GM12878 (cell line): ENCODE results near the gene OSCP1. TPM values are rescaled to one million over a fixed set of nuclear protein-coding genes. Genes with fewer than 3 reads are reported as not detected.

ENCODE experiments used
- ATAC-seq: fragments of 200-7000 bp; cut with Tn5 transposase; 3 replicates; pipeline ENCODE4 v1.9.1; 2020; ENCODE audit warnings: mild to moderate bottlenecking, moderate library complexity
- BruUV-seq: library from RNA; stranded (reverse); fragments of 400-500 nt; replicated peaks from 2 replicates; lab custom pipeline; 2021; lab: Mats Ljungman, UMichigan
- CTCF ChIA-PET: fragments of 300-600 bp; sonication (Branson Sonifier 250); formaldehyde crosslinking; extraction: SDS; loops from one replicate; lab custom pipeline; 2021; ENCODE audit warnings: inconsistent platforms; lab: Yijun Ruan, JAX
- POLR2A ChIA-PET: fragments of 350-600 bp; formaldehyde crosslinking; extraction: SDS; loops from one replicate; lab custom pipeline; 2021; ENCODE audit warnings: inconsistent platforms; lab: Charles Lee
- RAD21 ChIA-PET: fragments of 300-600 bp; sonication (Branson Sonifier 250); formaldehyde crosslinking; loops from one replicate; lab custom pipeline; 2023; ENCODE audit warnings: antibody characterized with exemption; ENCODE audit not compliant: unreplicated experiment; lab: Charles Lee
- SMC1A ChIA-PET: fragments of 300-600 bp; sonication (Branson Sonifier 250); formaldehyde crosslinking; loops from one replicate; lab custom pipeline; 2023; ENCODE audit not compliant: unreplicated experiment, uncharacterized antibody; lab: Charles Lee
- DNase-seq: peaks from one replicate; pipeline ENCODE4 v3.0.0-alpha.2; 2011; ENCODE audit warnings: low read depth, low spot score
- FAIRE-seq: peaks from 3 replicates; lab custom pipeline; 2011; peaks lifted over from hg19 to GRCh38; lab: Jason Lieb, UNC
- H2AFZ ChIP-seq: 2 replicates; pipeline ENCODE4 v1.6.0; 2011; ENCODE audit warnings: low read depth, low read length, control low read depth; ENCODE audit not compliant: control insufficient read depth
- H3K27ac ChIP-seq: 2 replicates; pipeline ENCODE4 v1.5.1; 2011; ENCODE audit warnings: control low read depth; ENCODE audit not compliant: control insufficient read depth, insufficient read depth
- H3K27me3 ChIP-seq, 2 experiments: replicated peaks in 1 of 2; 2 replicates each; pipeline versions ENCODE4 v1.6.0 to v1.6.1; 2011; ENCODE audit warnings: low read length in 1 of 2; ENCODE audit not compliant: control insufficient read depth in 2 of 2, insufficient read depth in 2 of 2
- H3K36me3 ChIP-seq, 2 experiments: 2 replicates each; pipeline ENCODE4 v1.5.1; 2011; ENCODE audit warnings: low read length in 1 of 2; ENCODE audit not compliant: control insufficient read depth in 2 of 2, insufficient read depth in 2 of 2
- H3K4me1 ChIP-seq: 2 replicates; pipeline ENCODE4 v1.6.1; 2011; ENCODE audit warnings: mild to moderate bottlenecking, low read length, moderate library complexity, mixed read lengths; ENCODE audit not compliant: control insufficient read depth, insufficient read depth
- H3K4me2 ChIP-seq: 2 replicates; pipeline ENCODE4 v1.6.0; 2011; ENCODE audit warnings: control low read depth; ENCODE audit not compliant: control insufficient read depth, insufficient read depth
- H3K4me3 ChIP-seq: fragments of 200-600 bp; sonication (generic); 2 replicates; pipeline ENCODE4 v1.5.1; 2016
- H3K79me2 ChIP-seq: 2 replicates; pipeline ENCODE4 v1.6.0; 2011; ENCODE audit warnings: low read length; ENCODE audit not compliant: control insufficient read depth, insufficient read depth
- H3K9ac ChIP-seq: 2 replicates; pipeline ENCODE4 v1.8.0; 2011; ENCODE audit warnings: low read length, control low read depth, mixed read lengths; ENCODE audit not compliant: control insufficient read depth, insufficient read depth
- H3K9me3 ChIP-seq: replicated peaks from 3 replicates; pipeline ENCODE4 v1.5.1; 2011; ENCODE audit warnings: mild to moderate bottlenecking, low read length; ENCODE audit not compliant: control insufficient read depth, insufficient read depth
- H4K20me1 ChIP-seq: 2 replicates; pipeline ENCODE4 v1.6.0; 2011; ENCODE audit not compliant: control insufficient read depth, insufficient read depth
- BRCA1 ChIP-seq: IDR thresholded peaks from 2 replicates; pipeline ENCODE4 v1.6.1; 2011; ENCODE audit warnings: low read depth, low read length, improper control_type of control experiment
- CREM ChIP-seq: IDR thresholded peaks from 2 replicates; pipeline ENCODE4 v1.6.1; 2014; ENCODE audit warnings: antibody characterized with exemption, low read depth
- NR2C1 ChIP-seq: fragments of 450-650 bp; IDR thresholded peaks from 2 replicates; pipeline ENCODE4 v1.6.1; 2017; ENCODE audit warnings: antibody characterized with exemption, mild to moderate bottlenecking, moderate library complexity
- SPI1 ChIP-seq: IDR thresholded peaks from 2 replicates; pipeline ENCODE4 v1.6.1; 2011; ENCODE audit warnings: low read depth, mild to moderate bottlenecking, low read length, moderate library complexity, borderline replicate concordance; ENCODE audit not compliant: insufficient read depth
- SRF ChIP-seq, 2 experiments: IDR thresholded peaks; 2 replicates each; pipeline ENCODE4 v1.6.1; 2011; ENCODE audit warnings: low read depth in 2 of 2, low read length in 2 of 2, mild to moderate bottlenecking in 1 of 2, moderate library complexity in 1 of 2
- YY1 ChIP-seq: IDR thresholded peaks from 2 replicates; pipeline ENCODE4 v1.6.1; 2011; ENCODE audit warnings: low read depth, mild to moderate bottlenecking, low read length
- ZNF207 ChIP-seq: fragments of 450-650 bp; IDR thresholded peaks from 2 replicates; pipeline ENCODE4 v1.6.1; 2014; ENCODE audit warnings: antibody characterized with exemption, mild to moderate bottlenecking, borderline replicate concordance
- ZZZ3 ChIP-seq: IDR thresholded peaks from 2 replicates; pipeline ENCODE4 v1.6.1; 2011; ENCODE audit warnings: low read depth; ENCODE audit not compliant: control insufficient read depth, insufficient read length
- WGBS: methylation state at CpG from one replicate; pipeline ENCODE4 v1.1.6; 2016; ENCODE audit warnings: low lambda C conversion rate; ENCODE audit not compliant: insufficient replicate concordance, insufficient coverage; ENCODE audit errors: missing lambda C conversion rate; 5-methylcytosine and 5-hydroxymethylcytosine counted together
- in situ Hi-C: fragments of 300-500 bp; cut with MboI; formaldehyde crosslinking; loops from 9 replicates; pipeline ENCODE4 v1.14.3; 2018; ENCODE audit warnings: mixed read lengths
- intact Hi-C: fragments of 100-400 bp; cut with micrococcal nuclease; formaldehyde crosslinking; loops from one replicate; pipeline ENCODE4 v1.14.2; 2022; ENCODE audit not compliant: unreplicated experiment
- polyA plus RNA-seq, 11 experiments: library from polyadenylated mRNA; depleted of rRNA in 4 of 11; unstranded in 6 of 11; stranded (reverse) in 5 of 11; fragments of >200 nt; fragmentation: Nextera tagmentation in 4 of 11; fragmentation: Illumina TruSeq in 1 of 11; extraction: Ambion mirVana in 4 of 11; extraction: Trizol in 1 of 11; gene quantifications; 1 replicate in 1 of 11; 2 replicates in 10 of 11; pipeline versions ENCODE4 v1.2.1 to v1.2.3, GENCODE V29; 2011 to 2016; ENCODE audit warnings: inconsistent platforms in 2 of 11, missing spikeins in 2 of 11, low read depth in 1 of 11
- total RNA-seq, 4 experiments: library from RNA; depleted of rRNA in 3 of 4; stranded (reverse); fragments of >200 nt in 3 of 4; fragmentation: Illumina TruSeq in 1 of 4; extraction: Trizol in 1 of 4; gene quantifications; 2 replicates each; pipeline versions ENCODE4 v1.2.1 to v1.2.3, GENCODE V29; 2013 to 2021
- TF ChIP-seq, protein P1 (sequence below): IDR thresholded peaks from 2 replicates; pipeline ENCODE4 v1.6.1; 2012; ENCODE audit warnings: low read depth, low read length, improper control_type of control experiment

Gene OSCP1
- total and polyA plus RNA-seq, 10 of the 15 experiments (the other 5 are each of a cell fraction or from before 2014, with no cell fraction given) = 1.8 to 5.9 (median 3.0) TPM

- no peak for TF ChIP-seq ZNF207
- TF ChIP-seq BRCA1 = no peak
- no peak for TF ChIP-seq SRF (IDR thresholded peaks at IDR 0.05; ENCODE audit: low read depth in 2 of 2, low read length in 2 of 2)
- TF ChIP-seq, protein P1, sequence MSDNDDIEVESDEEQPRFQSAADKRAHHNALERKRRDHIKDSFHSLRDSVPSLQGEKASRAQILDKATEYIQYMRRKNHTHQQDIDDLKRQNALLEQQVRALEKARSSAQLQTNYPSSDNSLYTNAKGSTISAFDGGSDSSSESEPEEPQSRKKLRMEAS = no peak
Observed at GRCh38 chr1:36442337-36442736, 7.9 kb downstream of the OSCP1 start (continued).

DNA sequence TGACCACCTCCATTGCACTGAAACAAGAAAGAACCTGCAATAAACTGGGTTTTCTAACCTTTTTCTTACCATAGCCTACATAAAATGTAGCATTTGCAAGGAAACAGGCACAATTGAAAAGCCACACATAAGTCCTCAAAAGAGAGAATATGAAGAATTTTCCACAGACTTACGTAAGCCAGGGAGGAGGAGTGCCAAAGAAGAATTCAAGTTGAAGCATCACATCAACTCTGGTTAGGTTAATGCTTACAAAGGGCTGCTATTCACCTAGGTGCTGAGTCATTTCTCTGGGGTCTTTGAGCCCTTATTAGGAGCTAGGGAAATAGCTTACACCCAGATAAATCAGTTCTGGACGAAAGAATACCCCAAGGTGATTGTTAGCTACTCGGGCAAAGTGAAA is 9.6 kb downstream of the OSCP1 start:
- WGBS = 78% methylated on average over 3 of the region's 3 CpGs
- Histone ChIP-seq H3K4me2 (no peak overlapping the region), H3K9ac (no peak overlapping the region), H3K4me3 (no peak overlapping the region), H3K27me3 (no peaks in the 10 kb centered on the region), H3K36me3 (no peaks in the 10 kb centered on the region), H3K4me1 (no peaks in the 10 kb centered on the region), H3K27ac (no peak overlapping the region)
- ATAC-seq (no peak), FAIRE-seq (no peak)
- no TSS peak for BruUV-seq
- CTCF ChIA-PET = no interaction called here
- SMC1A ChIA-PET = no interaction called here
- RAD21 ChIA-PET = no interaction called here
- TF ChIP-seq NR2C1 = no peak
- TF ChIP-seq, all 136 proteins: peak for 0
- POLR2A ChIA-PET = interaction anchor here (0.6 kb wide), 1 partner anchor 52 kb away, joined by 3 read pairs; no protein-coding TSS in a partner anchor
- no peak for DNase-seq
- no peak overlapping the region for H2AFZ ChIP-seq
- intact Hi-C loops = no loop called here
- H4K20me1 ChIP-seq = no peaks in the 10 kb centered on the region
- in situ Hi-C loops = no loop called here
- H3K79me2 ChIP-seq = no peaks in the 10 kb centered on the region
- H3K9me3 ChIP-seq = no peaks in the 10 kb centered on the region

- Histone ChIP-seq H2AFZ (no peak overlapping the region), H3K36me3 (no peaks in the 10 kb centered on the region), H3K4me3 (no peak overlapping the region), H3K9me3 (no peaks in the 10 kb centered on the region), H3K27me3 (no peaks in the 10 kb centered on the region), H3K79me2 (no peaks in the 10 kb centered on the region), H3K4me1 (no peaks in the 10 kb centered on the region), H3K4me2 (no peak overlapping the region), H3K9ac (no peak overlapping the region), H3K27ac (no peak overlapping the region), H4K20me1 (no peaks in the 10 kb centered on the region)
- ChIA-PET SMC1A (no interaction called here), RAD21 (no interaction called here), CTCF (no interaction called here), POLR2A (interaction anchor here (0.6 kb wide), 1 partner anchor 52 kb away, joined by 3 read pairs; no protein-coding TSS in a partner anchor)
- intact Hi-C loops (no loop called here), in situ Hi-C loops (no loop called here)
- ATAC-seq (no peak), FAIRE-seq (no peak), DNase-seq (no peak)
- BruUV-seq = no TSS peak
- no peak for TF ChIP-seq ZZZ3
- TF ChIP-seq SPI1 = no peak
- TF ChIP-seq CREM = no peak
- no peak for TF ChIP-seq YY1
- 88% methylated on average over 3 of the region's 3 CpGs for WGBS
Observed at GRCh38 chr1:36440044-36440443, 10.2 kb downstream of the OSCP1 start.
